GM12878 (cell line): ENCODE data around the gene CSNK2A1. TPM values are rescaled to one million over a fixed set of nuclear protein-coding genes. Genes with fewer than 3 reads are reported as not detected.

Experiments used
- ATAC-seq: fragments of 200-7000 bp; cut with Tn5 transposase; 3 replicates; pipeline ENCODE4 v1.9.1; 2020; ENCODE audit warnings: mild to moderate bottlenecking, moderate library complexity
- BruUV-seq: library from RNA; stranded (reverse); fragments of 400-500 nt; replicated peaks from 2 replicates; lab custom pipeline; 2021; lab: Mats Ljungman, UMichigan
- CTCF ChIA-PET: fragments of 300-600 bp; sonication (Branson Sonifier 250); formaldehyde crosslinking; extraction: SDS; loops from one replicate; lab custom pipeline; 2021; ENCODE audit warnings: inconsistent platforms; lab: Yijun Ruan, JAX
- POLR2A ChIA-PET: fragments of 350-600 bp; formaldehyde crosslinking; extraction: SDS; loops from one replicate; lab custom pipeline; 2021; ENCODE audit warnings: inconsistent platforms; lab: Charles Lee
- RAD21 ChIA-PET: fragments of 300-600 bp; sonication (Branson Sonifier 250); formaldehyde crosslinking; loops from one replicate; lab custom pipeline; 2023; ENCODE audit warnings: antibody characterized with exemption; ENCODE audit not compliant: unreplicated experiment; lab: Charles Lee
- SMC1A ChIA-PET: fragments of 300-600 bp; sonication (Branson Sonifier 250); formaldehyde crosslinking; loops from one replicate; lab custom pipeline; 2023; ENCODE audit not compliant: unreplicated experiment, uncharacterized antibody; lab: Charles Lee
- DNase-seq: peaks from one replicate; pipeline ENCODE4 v3.0.0-alpha.2; 2011; ENCODE audit warnings: low read depth, low spot score
- FAIRE-seq: peaks from 3 replicates; lab custom pipeline; 2011; peaks lifted over from hg19 to GRCh38; lab: Jason Lieb, UNC
- H2AFZ ChIP-seq: 2 replicates; pipeline ENCODE4 v1.6.0; 2011; ENCODE audit warnings: low read depth, low read length, control low read depth; ENCODE audit not compliant: control insufficient read depth
- H3K27ac ChIP-seq: 2 replicates; pipeline ENCODE4 v1.5.1; 2011; ENCODE audit warnings: control low read depth; ENCODE audit not compliant: control insufficient read depth, insufficient read depth
- H3K27me3 ChIP-seq, 2 experiments: replicated peaks in 1 of 2; 2 replicates each; pipeline versions ENCODE4 v1.6.0 to v1.6.1; 2011; ENCODE audit warnings: low read length in 1 of 2; ENCODE audit not compliant: control insufficient read depth in 2 of 2, insufficient read depth in 2 of 2
- H3K36me3 ChIP-seq, 2 experiments: 2 replicates each; pipeline ENCODE4 v1.5.1; 2011; ENCODE audit warnings: low read length in 1 of 2; ENCODE audit not compliant: control insufficient read depth in 2 of 2, insufficient read depth in 2 of 2
- H3K4me1 ChIP-seq: 2 replicates; pipeline ENCODE4 v1.6.1; 2011; ENCODE audit warnings: mild to moderate bottlenecking, low read length, moderate library complexity, mixed read lengths; ENCODE audit not compliant: control insufficient read depth, insufficient read depth
- H3K4me2 ChIP-seq: 2 replicates; pipeline ENCODE4 v1.6.0; 2011; ENCODE audit warnings: control low read depth; ENCODE audit not compliant: control insufficient read depth, insufficient read depth
- H3K4me3 ChIP-seq: fragments of 200-600 bp; sonication (generic); 2 replicates; pipeline ENCODE4 v1.5.1; 2016
- H3K79me2 ChIP-seq: 2 replicates; pipeline ENCODE4 v1.6.0; 2011; ENCODE audit warnings: low read length; ENCODE audit not compliant: control insufficient read depth, insufficient read depth
- H3K9ac ChIP-seq: 2 replicates; pipeline ENCODE4 v1.8.0; 2011; ENCODE audit warnings: low read length, control low read depth, mixed read lengths; ENCODE audit not compliant: control insufficient read depth, insufficient read depth
- H3K9me3 ChIP-seq: replicated peaks from 3 replicates; pipeline ENCODE4 v1.5.1; 2011; ENCODE audit warnings: mild to moderate bottlenecking, low read length; ENCODE audit not compliant: control insufficient read depth, insufficient read depth
- H4K20me1 ChIP-seq: 2 replicates; pipeline ENCODE4 v1.6.0; 2011; ENCODE audit not compliant: control insufficient read depth, insufficient read depth
- BCL11A ChIP-seq: IDR thresholded peaks from 2 replicates; pipeline ENCODE4 v1.6.1; 2011; ENCODE audit warnings: low read depth, low read length
- CREM ChIP-seq: IDR thresholded peaks from 2 replicates; pipeline ENCODE4 v1.6.1; 2014; ENCODE audit warnings: antibody characterized with exemption, low read depth
- NKRF ChIP-seq: fragments of 450-650 bp; conservative IDR thresholded peaks from 2 replicates; pipeline ENCODE4 v1.6.1; 2017; ENCODE audit warnings: mild to moderate bottlenecking, moderate library complexity
- POLR2AphosphoS5 ChIP-seq: IDR thresholded peaks from 2 replicates; pipeline ENCODE4 v1.6.1; 2011; ENCODE audit warnings: mild to moderate bottlenecking, low read length, inconsistent platforms
- POU2F2 ChIP-seq: IDR thresholded peaks from 3 replicates; pipeline ENCODE4 v1.6.1; 2011; ENCODE audit warnings: low read depth, mild to moderate bottlenecking, low read length, borderline replicate concordance
- RFX5 ChIP-seq: IDR thresholded peaks from 2 replicates; pipeline ENCODE4 v1.6.1; 2011; ENCODE audit warnings: low read depth, low read length, improper control_type of control experiment
- TCF3 ChIP-seq: IDR thresholded peaks from 2 replicates; pipeline ENCODE4 v1.6.1; 2012; ENCODE audit warnings: low read depth, mild to moderate bottlenecking, low read length, borderline replicate concordance; ENCODE audit not compliant: insufficient read depth
- USF2 ChIP-seq: IDR thresholded peaks from 2 replicates; pipeline ENCODE4 v1.6.1; 2011; ENCODE audit warnings: low read depth, low read length, improper control_type of control experiment, borderline replicate concordance
- ZNF207 ChIP-seq: fragments of 450-650 bp; IDR thresholded peaks from 2 replicates; pipeline ENCODE4 v1.6.1; 2014; ENCODE audit warnings: antibody characterized with exemption, mild to moderate bottlenecking, borderline replicate concordance
- WGBS: methylation state at CpG from one replicate; pipeline ENCODE4 v1.1.6; 2016; ENCODE audit warnings: low lambda C conversion rate; ENCODE audit not compliant: insufficient replicate concordance, insufficient coverage; ENCODE audit errors: missing lambda C conversion rate; 5-methylcytosine and 5-hydroxymethylcytosine counted together
- in situ Hi-C: fragments of 300-500 bp; cut with MboI; formaldehyde crosslinking; loops from 9 replicates; pipeline ENCODE4 v1.14.3; 2018; ENCODE audit warnings: mixed read lengths
- intact Hi-C: fragments of 100-400 bp; cut with micrococcal nuclease; formaldehyde crosslinking; loops from one replicate; pipeline ENCODE4 v1.14.2; 2022; ENCODE audit not compliant: unreplicated experiment
- polyA plus RNA-seq, 11 experiments: library from polyadenylated mRNA; depleted of rRNA in 4 of 11; unstranded in 6 of 11; stranded (reverse) in 5 of 11; fragments of >200 nt; fragmentation: Nextera tagmentation in 4 of 11; fragmentation: Illumina TruSeq in 1 of 11; extraction: Ambion mirVana in 4 of 11; extraction: Trizol in 1 of 11; gene quantifications; 1 replicate in 1 of 11; 2 replicates in 10 of 11; pipeline versions ENCODE4 v1.2.1 to v1.2.3, GENCODE V29; 2011 to 2016; ENCODE audit warnings: inconsistent platforms in 2 of 11, missing spikeins in 2 of 11, low read depth in 1 of 11
- total RNA-seq, 4 experiments: library from RNA; depleted of rRNA in 3 of 4; stranded (reverse); fragments of >200 nt in 3 of 4; fragmentation: Illumina TruSeq in 1 of 4; extraction: Trizol in 1 of 4; gene quantifications; 2 replicates each; pipeline versions ENCODE4 v1.2.1 to v1.2.3, GENCODE V29; 2013 to 2021
- TF ChIP-seq, protein P1 (sequence below): fragments of 450-650 bp; IDR thresholded peaks from 2 replicates; pipeline ENCODE4 v1.6.1; 2014; ENCODE audit warnings: mild to moderate bottlenecking
- TF ChIP-seq, protein P2 (sequence below): fragments of 450-650 bp; IDR thresholded peaks from 2 replicates; pipeline ENCODE4 v1.6.1; 2017; ENCODE audit warnings: borderline replicate concordance

The CSNK2A1 gene
- total and polyA plus RNA-seq, 10 of the 15 experiments (the other 5 are each of a cell fraction or from before 2014, with no cell fraction given): 47.6 to 199 (median 95.0) TPM

DNA sequence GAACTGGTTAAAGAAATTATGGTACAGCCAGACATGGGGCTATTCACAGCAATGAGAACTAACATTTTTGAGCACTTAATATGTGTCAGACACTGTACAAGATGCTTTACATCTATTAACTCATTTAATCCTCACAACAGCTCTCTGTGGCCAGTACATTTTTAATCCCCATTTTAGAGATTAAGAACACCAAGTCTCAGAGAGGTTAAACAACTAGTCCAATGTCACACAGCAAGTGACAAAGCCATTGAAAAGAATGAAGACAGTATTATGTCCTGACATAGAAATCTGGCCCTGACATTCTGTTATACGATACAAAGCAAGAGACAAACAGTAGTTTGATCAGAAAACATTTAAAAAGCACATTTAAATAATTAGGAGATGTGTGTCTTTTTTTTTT is 3.8 kb upstream of the CSNK2A1 start:
- Histone ChIP-seq H3K4me1 (no peaks in the 10 kb centered on the region), H3K9ac (no peak overlapping the region), H3K4me3 (no peak overlapping the region), H2AFZ (no peak overlapping the region)
- RAD21 ChIA-PET: no interaction called here
- intact Hi-C loops: no loop called here
- BruUV-seq: no TSS peak
- no peak for FAIRE-seq
- TF ChIP-seq TCF3: no peak
- no peak for TF ChIP-seq USF2
- no peak for TF ChIP-seq POLR2AphosphoS5
- TF ChIP-seq, all 136 proteins: peak for 0
- ChIA-PET CTCF (interaction anchor here (1.0 kb wide), 1 partner anchor 98 kb away, joined by 5 read pairs; no protein-coding TSS in a partner anchor), POLR2A (no interaction called here), SMC1A (no interaction called here)
- 32% methylated on average over 1 of the region's 1 CpG for WGBS
- peaks cover 0 to 2% of the 10 kb centered on the region in 2 experiments; a peak in 1 of 4 replicates for H3K27me3 ChIP-seq
- H3K9me3 ChIP-seq: no peaks in the 10 kb centered on the region
- DNase-seq: no peak
- no peaks in the 10 kb centered on the region for H4K20me1 ChIP-seq
- H3K27ac ChIP-seq: no peak overlapping the region
- in situ Hi-C loops: no loop called here
- H3K79me2 ChIP-seq: peaks cover 12% of the 10 kb centered on the region
- H3K36me3 ChIP-seq: no peaks in the 10 kb centered on the region
- no peak overlapping the region for H3K4me2 ChIP-seq
- no peak for ATAC-seq

DNA sequence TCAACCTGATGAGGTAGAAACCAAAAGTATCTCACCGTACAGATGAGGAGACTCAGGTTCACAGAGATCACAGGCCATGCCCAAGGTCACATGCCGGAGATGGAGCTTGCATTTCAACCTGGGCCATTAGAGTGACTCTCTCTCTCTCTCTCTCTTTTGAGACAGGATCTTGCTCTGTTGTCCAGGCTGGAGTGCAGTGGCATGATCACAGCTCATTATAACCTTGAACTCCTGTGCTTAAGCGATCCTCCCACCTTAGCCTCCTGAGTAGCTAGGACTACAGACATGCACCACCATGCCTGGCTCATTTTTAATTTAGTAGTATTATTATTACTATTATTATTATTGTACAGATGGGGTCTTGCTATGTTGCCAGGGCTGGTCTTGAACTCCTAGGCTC is 2.8 kb upstream of the CSNK2A1 start:
- CTCF ChIA-PET: interaction anchor here (0.6 to 1.3 kb wide), 2 partner anchors 32 to 122 kb away, joined by 3 to 4 read pairs; no protein-coding TSS in a partner anchor
- POLR2A ChIA-PET: interaction anchor here (0.5 to 1.2 kb wide), 2 partner anchors 14 to 23 kb away, joined by 3 read pairs; no protein-coding TSS in a partner anchor
- peaks cover 22% of the 10 kb centered on the region for H3K79me2 ChIP-seq
- H4K20me1 ChIP-seq: no peaks in the 10 kb centered on the region; the same call in 1 of the 2 replicates
- no TSS peak for BruUV-seq
- SMC1A ChIA-PET: interaction anchor here (1.7 kb wide), 1 partner anchor 16 kb away, joined by 6 read pairs; no protein-coding TSS in a partner anchor
- FAIRE-seq (no peak), DNase-seq (no peak), ATAC-seq (no peak)
- H3K9ac ChIP-seq: no peak overlapping the region
- H3K27ac ChIP-seq: no peak overlapping the region
- intact Hi-C loops: no loop called here
- 71% methylated on average over 3 of the region's 3 CpGs for WGBS
- peaks cover 0 to 2% of the 10 kb centered on the region in 2 experiments; a peak in 1 of 4 replicates for H3K27me3 ChIP-seq
- H3K9me3 ChIP-seq: no peaks in the 10 kb centered on the region; the same call in 2 of the 3 replicates
- RAD21 ChIA-PET: no interaction called here
- 0 out of 2 replicates have a peak, but pooled peaks cover 2% of the 10 kb centered on the region for H3K4me1 ChIP-seq
- H3K4me3 ChIP-seq: no peak overlapping the region
- H3K36me3 ChIP-seq: no peaks in the 10 kb centered on the region
- H2AFZ ChIP-seq: no peak overlapping the region
- H3K4me2 ChIP-seq: no peak overlapping the region
- in situ Hi-C loops: no loop called here
- TF ChIP-seq CREM: no peak
- no peak for TF ChIP-seq BCL11A
- TF ChIP-seq, protein P1, sequence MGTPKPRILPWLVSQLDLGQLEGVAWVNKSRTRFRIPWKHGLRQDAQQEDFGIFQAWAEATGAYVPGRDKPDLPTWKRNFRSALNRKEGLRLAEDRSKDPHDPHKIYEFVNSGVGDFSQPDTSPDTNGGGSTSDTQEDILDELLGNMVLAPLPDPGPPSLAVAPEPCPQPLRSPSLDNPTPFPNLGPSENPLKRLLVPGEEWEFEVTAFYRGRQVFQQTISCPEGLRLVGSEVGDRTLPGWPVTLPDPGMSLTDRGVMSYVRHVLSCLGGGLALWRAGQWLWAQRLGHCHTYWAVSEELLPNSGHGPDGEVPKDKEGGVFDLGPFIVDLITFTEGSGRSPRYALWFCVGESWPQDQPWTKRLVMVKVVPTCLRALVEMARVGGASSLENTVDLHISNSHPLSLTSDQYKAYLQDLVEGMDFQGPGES: no peak
- TF ChIP-seq, protein P2, sequence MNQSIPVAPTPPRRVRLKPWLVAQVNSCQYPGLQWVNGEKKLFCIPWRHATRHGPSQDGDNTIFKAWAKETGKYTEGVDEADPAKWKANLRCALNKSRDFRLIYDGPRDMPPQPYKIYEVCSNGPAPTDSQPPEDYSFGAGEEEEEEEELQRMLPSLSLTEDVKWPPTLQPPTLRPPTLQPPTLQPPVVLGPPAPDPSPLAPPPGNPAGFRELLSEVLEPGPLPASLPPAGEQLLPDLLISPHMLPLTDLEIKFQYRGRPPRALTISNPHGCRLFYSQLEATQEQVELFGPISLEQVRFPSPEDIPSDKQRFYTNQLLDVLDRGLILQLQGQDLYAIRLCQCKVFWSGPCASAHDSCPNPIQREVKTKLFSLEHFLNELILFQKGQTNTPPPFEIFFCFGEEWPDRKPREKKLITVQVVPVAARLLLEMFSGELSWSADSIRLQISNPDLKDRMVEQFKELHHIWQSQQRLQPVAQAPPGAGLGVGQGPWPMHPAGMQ: no peak
- no peak for TF ChIP-seq RFX5
- TF ChIP-seq ZNF207: no peak
- TF ChIP-seq POU2F2: no peak
- no peak for TF ChIP-seq NKRF
